Esophagus muscularis mucosa (tissue), 3 donors: ENCODE results near the gene SEC14L1.

ENCODE experiments used
- EP300 ChIP-seq: sonication (generic); formaldehyde crosslinking; IDR thresholded peaks from one replicate; pipeline ENCODE4 v1.6.1; 2017; ENCODE audit warnings: antibody characterized with exemption
- POLR2A ChIP-seq: fragments of 450-650 bp; IDR thresholded peaks from one replicate; pipeline ENCODE4 v1.6.1; 2017; ENCODE audit warnings: antibody characterized with exemption, moderate library complexity, mild to moderate bottlenecking, low read depth
- POLR2AphosphoS5 ChIP-seq, 2 donors: sonication (generic); formaldehyde crosslinking; IDR thresholded peaks; one replicate each; pipeline ENCODE4 v1.6.1; 2017; ENCODE audit warnings: antibody characterized with exemption in 2 of 2

DNA sequence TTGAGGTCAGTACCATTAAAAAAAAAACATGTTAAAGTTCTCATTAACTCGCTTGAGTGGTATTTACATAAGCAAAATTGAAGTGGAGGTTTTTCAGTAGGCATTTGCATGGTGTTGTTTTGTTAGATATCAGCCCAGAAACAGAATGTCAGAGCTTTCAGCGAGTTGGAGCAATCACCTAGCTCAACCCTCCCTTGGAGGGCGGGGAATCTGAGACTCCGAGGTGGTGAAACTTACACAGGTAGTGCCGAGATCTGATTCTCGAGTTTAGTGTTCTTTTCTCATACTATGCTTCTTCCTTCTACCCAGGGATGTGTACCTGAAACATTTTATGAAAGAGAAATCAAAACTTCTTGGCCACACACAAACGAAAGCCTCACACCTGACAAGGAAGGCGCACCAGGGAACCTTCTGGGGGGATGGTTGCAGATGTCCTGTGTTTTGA lies 6.6 kb downstream of the SEC14L1 start:
- no peak for TF ChIP-seq EP300
- TF ChIP-seq POLR2AphosphoS5 (IDR thresholded peaks at IDR 0.05): no peak
- TF ChIP-seq POLR2A: no peak
